NCI-H1694 (cell line): Measurements from ENCODE around the gene CBLN3.
"Not testable (repeated sequence)": the region's sequence is repeated elsewhere in the genome, so short reads cannot be mapped to it uniquely, and the experiment has no call there.

Experiments
- DNase-seq: peaks from one replicate; lab custom pipeline; 2025; lab: John Stamatoyannopoulos, UW

The CBLN3 gene

DNA sequence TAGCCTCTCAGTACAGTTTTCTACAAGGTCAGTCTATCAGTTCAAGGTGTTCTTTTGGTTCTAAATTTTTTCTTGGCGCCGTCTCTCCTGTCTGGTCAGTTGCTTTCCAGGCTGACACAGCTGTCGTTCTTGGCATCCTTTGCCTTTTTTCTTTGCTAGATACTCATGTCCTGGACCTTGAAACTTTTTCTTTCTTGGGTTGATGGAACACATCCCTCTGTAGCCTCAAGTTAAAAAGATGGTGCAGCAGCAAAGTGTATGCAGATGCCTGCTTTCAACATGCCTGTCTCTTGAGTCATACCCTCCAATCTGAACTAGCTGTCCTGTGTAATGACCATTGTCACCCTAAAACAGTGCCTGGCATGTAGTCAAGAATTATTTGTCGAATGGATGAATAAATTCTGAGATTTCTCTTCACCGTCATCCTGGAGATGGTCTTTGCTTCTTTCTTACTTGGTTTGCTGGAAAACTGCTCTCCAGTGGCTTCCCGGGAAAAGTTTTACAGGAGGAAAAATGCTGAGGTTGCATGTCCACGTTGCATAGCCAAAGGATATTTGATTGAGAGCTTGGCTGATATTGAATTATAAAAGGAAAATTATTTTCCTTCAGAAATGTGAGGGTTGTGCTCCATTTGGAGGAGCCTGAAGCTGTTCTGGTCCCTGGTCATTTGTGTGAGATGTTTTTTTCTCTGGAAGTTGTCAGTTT, 26.0 kb downstream of the CBLN3 start:
- DNase-seq: no peak

- DNase-seq: no peak
Observed at GRCh38 chr14:24401810-24402702, 27.4 kb downstream of the CBLN3 start.

DNA sequence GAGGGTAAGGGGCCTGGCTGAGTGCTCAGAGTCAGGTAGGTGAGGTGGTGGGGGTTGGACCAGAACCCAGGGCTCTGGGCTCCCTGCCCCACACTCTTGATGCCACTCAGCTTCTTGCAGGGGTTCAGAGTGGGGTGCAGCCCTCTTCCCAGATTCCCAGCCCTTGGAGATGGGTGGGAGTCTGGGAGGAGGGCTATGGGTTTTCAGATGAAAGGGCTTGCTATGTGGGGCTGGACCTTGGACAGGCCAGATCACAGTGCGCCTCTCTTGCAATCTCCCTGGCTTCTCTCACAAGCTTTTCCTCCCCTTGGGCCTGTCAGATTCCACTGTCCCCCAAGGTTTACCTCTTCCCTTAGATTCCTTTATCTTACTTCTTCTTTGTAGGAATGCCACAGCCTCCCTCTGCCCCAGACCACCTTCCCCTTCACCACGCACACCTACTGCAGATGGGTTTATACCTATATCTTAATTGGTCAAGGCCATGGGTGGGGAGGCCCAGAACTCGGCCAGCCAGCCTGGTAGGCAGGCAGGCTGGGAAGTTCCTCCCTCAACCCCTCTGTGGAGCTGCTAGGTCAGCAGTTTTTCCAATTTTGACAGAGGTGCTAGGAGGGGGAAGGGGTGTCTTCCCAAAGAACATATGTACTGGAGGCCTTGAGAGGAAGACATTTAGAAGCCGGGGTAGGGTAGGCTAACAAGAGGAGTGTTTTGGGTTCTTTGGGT, 29.3 kb downstream of the CBLN3 start:
- DNase-seq: no peak

GRCh38 chr14:24399447-24399822, 30.0 kb downstream of the CBLN3 start:
- DNase-seq: no peak

DNA sequence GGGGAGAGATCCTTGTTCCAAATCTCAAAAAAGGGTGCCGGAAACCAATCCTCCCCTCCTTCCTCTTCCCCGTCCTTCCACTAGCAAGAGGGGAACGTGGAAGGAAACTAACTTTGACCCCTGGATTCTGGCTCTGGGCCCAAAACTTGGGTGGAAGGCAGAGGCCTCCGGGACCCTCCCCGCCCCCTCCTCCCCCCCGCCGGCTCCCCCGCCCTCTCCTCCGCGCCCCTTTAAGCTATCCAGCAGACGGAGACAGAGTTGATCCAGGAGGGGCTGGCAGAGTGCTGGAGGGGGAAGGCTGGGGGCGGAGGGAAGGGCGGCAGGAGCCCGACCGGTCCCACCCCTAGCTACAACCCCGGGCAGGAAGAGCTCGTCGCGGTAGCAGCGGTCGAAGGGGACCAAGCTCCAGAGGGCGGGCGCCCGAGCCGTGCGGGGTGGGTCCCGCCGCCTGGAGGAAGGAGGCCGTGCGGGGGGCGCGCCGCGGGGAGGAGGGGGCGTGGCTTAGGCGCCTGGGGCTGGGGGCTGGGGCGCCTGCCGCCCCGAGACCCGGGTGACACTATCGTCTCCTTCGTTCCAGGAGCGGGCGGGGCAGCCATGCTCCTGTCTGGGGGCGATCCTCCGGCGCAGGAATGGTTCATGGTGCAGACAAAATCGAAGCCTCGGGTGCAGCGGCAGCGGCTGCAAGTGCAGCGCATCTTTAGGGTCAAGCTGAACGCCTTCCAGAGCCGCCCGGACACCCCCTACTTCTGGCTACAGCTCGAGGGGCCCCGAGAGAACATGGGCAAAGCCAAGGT, 30.6 kb downstream of the CBLN3 start, which contains the start of gene NYNRIN:
Gene NYNRIN, plus strand, starts transcription at position 351 of the 794 bp plus-strand sequence. Its CDS starts 244 bp downstream, at position 595.
- DNase-seq: peak; percentile 28

DNA sequence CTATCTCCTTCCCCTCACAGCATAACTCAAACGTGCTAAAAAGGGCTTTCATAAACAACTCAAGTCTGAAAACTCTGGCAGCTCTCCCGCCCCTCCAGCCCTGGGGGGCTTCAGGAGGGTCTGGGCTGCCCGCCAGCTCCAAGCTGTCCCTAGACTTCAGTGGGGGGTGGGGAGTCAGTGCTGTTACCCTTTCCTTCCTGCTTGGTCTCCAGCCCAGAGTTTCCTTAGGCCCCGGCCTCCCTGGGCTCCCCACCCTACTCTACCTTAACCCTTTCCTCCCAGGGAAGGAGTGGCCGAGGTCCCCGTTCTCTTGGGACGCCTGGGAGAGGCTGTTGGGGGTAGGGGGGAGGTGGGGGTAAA, 31.2 kb downstream of the CBLN3 start:
- peak; percentile 18 for DNase-seq

DNA sequence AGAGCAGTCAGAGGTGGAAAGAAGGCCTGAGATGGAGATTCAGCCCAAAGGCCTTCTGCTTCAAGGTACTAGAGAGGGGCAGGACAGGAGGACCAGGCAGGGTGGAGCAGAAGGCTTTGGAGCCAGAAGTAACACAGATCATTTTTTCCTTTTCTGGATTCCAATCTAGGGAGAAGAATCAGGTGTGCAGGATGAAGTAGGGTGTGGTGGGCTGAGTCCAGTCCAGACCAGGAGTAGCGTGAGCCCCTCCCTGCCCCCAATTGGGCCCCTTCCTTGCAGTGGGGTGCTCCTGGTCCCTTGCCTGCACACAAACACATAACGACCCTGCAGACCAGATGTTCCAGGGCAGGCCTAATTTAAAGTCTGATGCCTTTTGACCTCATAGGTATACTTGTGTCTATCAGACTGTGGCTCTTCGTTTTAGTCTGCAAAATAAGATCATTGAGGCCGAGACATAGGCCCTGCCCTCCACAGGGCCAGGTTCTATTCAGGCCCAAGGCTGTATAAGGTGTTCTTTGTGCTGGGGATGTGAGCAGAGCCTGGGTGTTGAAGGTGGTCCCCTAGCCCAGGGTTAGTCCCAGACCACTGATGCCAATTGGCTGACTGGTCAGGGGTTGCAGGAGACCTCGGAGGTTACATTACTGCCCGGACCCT, 31.7 kb downstream of the CBLN3 start:
- no peak for DNase-seq

- DNase-seq: no peak
Observed at GRCh38 chr14:24395609-24396582, 33.6 kb downstream of the CBLN3 start.

DNA sequence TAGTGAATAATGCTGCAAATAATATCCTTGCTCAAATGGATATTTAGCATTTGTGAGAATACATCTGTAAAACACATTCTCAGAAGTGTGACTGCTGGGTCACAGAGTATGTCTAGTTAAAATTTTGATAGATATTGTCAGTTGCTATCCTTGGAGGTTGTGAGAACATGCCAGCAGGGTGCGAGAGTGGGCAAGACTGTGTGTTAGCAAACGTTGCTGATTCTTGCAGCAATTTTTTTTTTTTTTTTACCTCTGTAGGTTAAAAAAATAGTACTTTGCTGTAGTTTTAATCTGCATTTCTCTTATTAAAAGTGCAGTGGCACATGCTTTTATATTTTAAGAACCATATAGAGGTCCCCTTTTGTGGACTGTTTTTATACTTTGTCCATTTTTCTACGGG, 35.2 kb downstream of the CBLN3 start:
- DNase-seq: no peak

GRCh38 chr14:24392325-24393091, 37.0 kb downstream of the CBLN3 start:
- no peak for DNase-seq

GRCh38 chr14:24390701-24391468, 38.6 kb downstream of the CBLN3 start:
- DNase-seq: no peak

- no peak for DNase-seq
Observed at GRCh38 chr14:24389226-24389848, 40.1 kb downstream of the CBLN3 start.

- DNase-seq: no peak
Observed at GRCh38 chr14:24388474-24389179, 40.8 kb downstream of the CBLN3 start.

- DNase-seq: not testable (repeated sequence)
Observed at GRCh38 chr14:24387579-24387978, 41.9 kb downstream of the CBLN3 start.

GRCh38 chr14:24387009-24387345, 42.5 kb downstream of the CBLN3 start:
- no peak for DNase-seq

GRCh38 chr14:24385524-24385923, 43.9 kb downstream of the CBLN3 start:
- no peak for DNase-seq

GRCh38 chr14:24384169-24384568, 45.3 kb downstream of the CBLN3 start:
- no peak for DNase-seq

GRCh38 chr14:24382064-24382371, 47.5 kb downstream of the CBLN3 start:
- DNase-seq: no peak
